ENCODE results near the gene SP100.

SP100 gene

GRCh38 chr2:230447036-230447435 lies 31.0 kb downstream of the SP100 start:
- Mint-ChIP-seq H3K27ac (no peak overlapping the region), H3K4me1 (no peaks in the 10 kb centered on the region), H3K27me3 (ENCODE audit: low read depth) (no peaks in the 10 kb centered on the region), H3K9me3 (no peaks in the 10 kb centered on the region), H3K4me3 (no peak overlapping the region), H3K36me3 (ENCODE audit: low read depth) (no peaks in the 10 kb centered on the region)
- TF ChIP-seq CTCF (IDR thresholded peaks at IDR 0.05; ENCODE audit: unreplicated experiment in 3 of 3), result no peak

GRCh38 chr2:230447455-230448451 lies 31.8 kb downstream of the SP100 start:
- Mint-ChIP-seq H3K27me3 (ENCODE audit: low read depth) (no peaks in the 10 kb centered on the region), H3K9me3 (no peaks in the 10 kb centered on the region), H3K36me3 (ENCODE audit: low read depth) (no peaks in the 10 kb centered on the region), H3K4me3 (no peak overlapping the region), H3K4me1 (no peaks in the 10 kb centered on the region), H3K27ac (no peak overlapping the region)
- TF ChIP-seq CTCF (IDR thresholded peaks at IDR 0.05; ENCODE audit: unreplicated experiment in 3 of 3), result no peak

- Mint-ChIP-seq H3K27ac (no peak overlapping the region), H3K9me3 (peaks cover 7% of the 10 kb centered on the region), H3K36me3 (ENCODE audit: low read depth) (no peaks in the 10 kb centered on the region), H3K4me3 (no peak overlapping the region), H3K4me1 (no peaks in the 10 kb centered on the region), H3K27me3 (ENCODE audit: low read depth) (no peaks in the 10 kb centered on the region)
- TF ChIP-seq CTCF (IDR thresholded peaks at IDR 0.05; ENCODE audit: unreplicated experiment in 3 of 3), result no peak
Measured at GRCh38 chr2:230449901-230450467, 34.0 kb downstream of the SP100 start.

- Mint-ChIP-seq H3K4me1 (no peaks in the 10 kb centered on the region), H3K27ac (no peak overlapping the region), H3K36me3 (ENCODE audit: low read depth) (no peaks in the 10 kb centered on the region), H3K4me3 (no peak overlapping the region), H3K27me3 (ENCODE audit: low read depth) (no peaks in the 10 kb centered on the region), H3K9me3 (peaks cover 9% of the 10 kb centered on the region)
- TF ChIP-seq CTCF (IDR thresholded peaks at IDR 0.05; ENCODE audit: unreplicated experiment in 3 of 3), result no peak
Measured at GRCh38 chr2:230453006-230453405, 37.0 kb downstream of the SP100 start.

GRCh38 chr2:230455005-230455684 lies 39.1 kb downstream of the SP100 start:
- no peak for TF ChIP-seq CTCF (IDR thresholded peaks at IDR 0.05; ENCODE audit: unreplicated experiment in 3 of 3)
- H3K4me3 Mint-ChIP-seq, result no peak overlapping the region
- no peaks in the 10 kb centered on the region for H3K36me3 Mint-ChIP-seq (ENCODE audit: low read depth)
- no peaks in the 10 kb centered on the region for H3K4me1 Mint-ChIP-seq
- peaks cover 9% of the 10 kb centered on the region for H3K9me3 Mint-ChIP-seq
- no peak overlapping the region for H3K27ac Mint-ChIP-seq
- H3K27me3 Mint-ChIP-seq (ENCODE audit: low read depth), result peaks cover 6% of the 10 kb centered on the region

Data from nephron (organoid).